LNCaP clone FGC (cell line): Measurements from ENCODE around the gene SIRPG.

Source experiments
- DNase-seq: peaks from one replicate; pipeline ENCODE4 v3.0.0-alpha.2; 2011; ENCODE audit warnings: low read depth
- H3K4me3 ChIP-seq: 2 replicates; pipeline ENCODE4 v1.5.1; 2011; ENCODE audit warnings: mild to moderate bottlenecking, low read depth, low read length, control low read depth
- CTCF ChIP-seq: IDR thresholded peaks from 2 replicates; pipeline ENCODE4 v1.5.1; 2012; ENCODE audit warnings: mild to moderate bottlenecking; ENCODE audit not compliant: control insufficient read depth, insufficient read depth; ENCODE audit errors: extremely low read depth

SIRPG gene

GRCh38 chr20:1696521-1697209, 39.1 kb upstream of the SIRPG start:
- no peak overlapping the region for H3K4me3 ChIP-seq
- no peak for DNase-seq
- TF ChIP-seq CTCF, result no peak

- TF ChIP-seq CTCF, result no peak
- no peak for DNase-seq
- no peak overlapping the region for H3K4me3 ChIP-seq
These were observed 37.1 kb upstream of the SIRPG start for GRCh38 chr20:1694672-1695071.

GRCh38 chr20:1693427-1693826, 35.8 kb upstream of the SIRPG start:
- TF ChIP-seq CTCF, result no peak
- no peak for DNase-seq
- H3K4me3 ChIP-seq, result no peak overlapping the region

- DNase-seq, result no peak
- no peak for TF ChIP-seq CTCF
- H3K4me3 ChIP-seq, result no peak overlapping the region
These were observed 32.1 kb upstream of the SIRPG start for GRCh38 chr20:1689721-1690120.

- no peak for DNase-seq
- no peak overlapping the region for H3K4me3 ChIP-seq
These were observed 31.4 kb upstream of the SIRPG start for GRCh38 chr20:1688886-1689538.

GRCh38 chr20:1687053-1687452, 29.5 kb upstream of the SIRPG start:
- TF ChIP-seq CTCF, result no peak
- DNase-seq, result no peak
- no peak overlapping the region for H3K4me3 ChIP-seq

More at GRCh38 chr20:1688886-1689538, 31.4 kb upstream of the SIRPG start:
- TF ChIP-seq CTCF, result no peak
